ENCODE data around the gene ALKBH5. TPM values are rescaled to one million over a fixed set of nuclear protein-coding genes. Genes with fewer than 3 reads are reported as not detected.

ALKBH5 gene
- polyA plus RNA-seq, 3 donors: 70.6 to 74.7 (median 74.3) TPM

- peak; percentile 17 for DNase-seq
Measured at GRCh38 chr17:18182110-18182977, 1.3 kb upstream of the ALKBH5 start.

DNA sequence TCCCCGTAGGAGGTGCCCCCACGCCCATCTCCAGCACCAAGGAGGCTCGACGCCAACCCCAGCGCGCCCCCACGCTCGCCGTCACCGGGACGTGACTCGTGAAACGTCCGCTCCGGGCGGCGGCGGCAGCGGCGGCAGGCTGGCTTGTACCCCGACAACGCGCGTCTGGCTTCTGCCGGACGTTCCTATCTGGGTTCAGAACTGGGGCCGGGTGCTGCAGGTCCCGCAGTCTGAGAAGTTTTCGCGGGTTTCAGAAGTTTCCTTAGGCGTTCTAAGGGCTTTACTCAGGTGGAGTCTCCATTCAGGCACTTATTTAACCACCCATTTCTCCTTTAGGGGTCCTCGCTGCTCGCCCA is 672 bp upstream of the ALKBH5 start:
- no peak for DNase-seq

DNA sequence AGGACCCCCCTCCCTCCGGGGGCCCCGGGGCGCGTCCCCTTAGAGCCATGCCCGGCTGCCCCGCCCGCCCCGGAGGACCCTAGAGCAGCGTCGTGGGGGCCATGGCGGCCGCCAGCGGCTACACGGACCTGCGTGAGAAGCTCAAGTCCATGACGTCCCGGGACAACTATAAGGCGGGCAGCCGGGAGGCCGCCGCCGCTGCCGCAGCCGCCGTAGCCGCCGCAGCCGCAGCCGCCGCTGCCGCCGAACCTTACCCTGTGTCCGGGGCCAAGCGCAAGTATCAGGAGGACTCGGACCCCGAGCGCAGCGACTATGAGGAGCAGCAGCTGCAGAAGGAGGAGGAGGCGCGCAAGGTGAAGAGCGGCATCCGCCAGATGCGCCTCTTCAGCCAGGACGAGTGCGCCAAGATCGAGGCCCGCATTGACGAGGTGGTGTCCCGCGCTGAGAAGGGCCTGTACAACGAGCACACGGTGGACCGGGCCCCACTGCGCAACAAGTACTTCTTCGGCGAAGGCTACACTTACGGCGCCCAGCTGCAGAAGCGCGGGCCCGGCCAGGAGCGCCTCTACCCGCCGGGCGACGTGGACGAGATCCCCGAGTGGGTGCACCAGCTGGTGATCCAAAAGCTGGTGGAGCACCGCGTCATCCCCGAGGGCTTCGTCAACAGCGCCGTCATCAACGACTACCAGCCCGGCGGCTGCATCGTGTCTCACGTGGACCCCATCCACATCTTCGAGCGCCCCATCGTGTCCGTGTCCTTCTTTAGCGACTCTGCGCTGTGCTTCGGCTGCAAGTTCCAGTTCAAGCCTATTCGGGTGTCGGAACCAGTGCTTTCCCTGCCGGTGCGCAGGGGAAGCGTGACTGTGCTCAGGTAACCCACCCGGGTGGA is 759 bp downstream of the ALKBH5 start:
- peak; percentile 36 for DNase-seq

DNA sequence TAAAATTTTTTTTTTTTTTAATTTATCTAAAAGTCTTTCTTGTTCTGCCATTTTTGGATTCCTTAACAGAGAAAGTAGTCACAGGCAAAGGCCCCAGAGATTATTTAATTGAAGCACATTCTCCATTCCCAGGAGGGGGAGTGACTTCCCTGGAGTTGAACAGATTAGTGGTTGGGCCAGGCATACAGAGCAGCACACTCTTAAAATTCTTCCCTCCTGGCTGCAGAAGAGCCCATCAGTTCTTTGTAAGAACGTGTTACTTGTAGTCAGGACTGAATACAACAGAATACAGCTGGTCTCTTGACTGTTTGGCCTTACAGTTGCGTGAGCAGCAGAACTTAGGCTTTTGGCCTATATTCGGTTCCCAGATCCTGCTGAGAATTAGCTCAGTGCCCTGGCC is 1.8 kb downstream of the ALKBH5 start:
- DNase-seq: peak; percentile 30

- DNase-seq: no peak
Measured at GRCh38 chr17:18185832-18186626, 2.4 kb downstream of the ALKBH5 start.

DNA sequence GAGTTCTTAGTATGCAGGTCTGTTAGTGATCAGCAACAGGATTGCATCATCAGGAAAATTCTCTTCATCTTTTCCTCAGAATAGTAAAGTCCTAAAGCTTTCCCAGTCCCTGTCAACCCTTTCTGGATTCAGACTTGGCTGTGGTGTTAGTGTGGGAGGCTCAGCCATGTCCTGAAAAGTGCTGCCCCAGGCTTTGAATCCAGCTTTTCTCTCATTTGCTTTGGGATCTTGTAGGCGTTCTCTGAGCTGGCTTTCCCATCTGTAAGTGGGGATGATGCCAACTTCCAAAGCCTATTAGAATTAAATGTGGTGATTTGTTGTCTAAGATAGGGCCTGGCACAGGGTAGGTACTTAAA is 3.0 kb downstream of the ALKBH5 start:
- DNase-seq: no peak

GRCh38 chr17:18187226-18187625 is 3.6 kb downstream of the ALKBH5 start:
- DNase-seq: no peak

DNA sequence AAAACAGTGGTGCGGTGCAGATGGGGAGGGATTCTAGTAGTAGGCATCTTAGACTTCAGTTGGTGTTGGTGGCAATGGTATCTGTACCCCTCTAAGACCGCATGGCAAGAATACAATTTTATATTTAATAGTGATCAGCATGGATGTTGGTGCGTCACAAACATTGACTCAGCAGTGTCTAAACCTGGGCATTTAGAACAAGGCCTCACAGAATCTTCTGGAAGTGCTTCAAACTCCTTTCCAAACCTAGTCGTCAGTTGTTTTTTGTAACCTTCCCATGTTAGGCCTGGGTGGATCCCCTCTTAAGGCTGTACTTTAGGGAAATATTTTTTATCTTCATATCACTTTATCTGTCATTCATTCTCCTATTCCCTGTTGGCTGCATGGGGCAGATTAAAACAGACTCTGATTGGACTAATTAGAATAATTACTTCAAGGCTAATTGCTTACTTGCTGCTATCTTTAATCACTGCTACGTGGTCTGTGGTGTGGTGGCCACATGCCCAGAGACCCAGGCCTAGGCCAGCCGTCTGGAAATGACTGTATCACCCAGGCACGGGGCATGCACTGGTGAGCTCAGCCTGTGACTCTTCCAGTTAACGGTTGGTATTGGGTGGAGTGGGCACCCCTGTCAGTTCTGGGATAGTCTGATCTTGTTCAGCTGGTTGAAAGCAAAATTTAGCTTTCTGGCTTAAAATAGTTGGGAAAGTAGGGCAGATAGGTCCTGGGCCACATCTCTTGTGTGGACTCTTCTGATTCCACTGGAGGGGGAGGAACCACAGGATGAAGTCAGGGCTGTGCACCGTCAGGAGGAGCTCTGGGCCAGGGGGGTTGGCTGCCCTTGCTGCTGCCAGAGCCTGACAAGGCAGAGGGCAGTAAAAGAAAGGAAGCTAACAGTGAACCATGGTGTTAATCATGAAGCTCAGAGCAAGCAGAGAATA is 4.5 kb downstream of the ALKBH5 start:
- DNase-seq: no peak

DNA sequence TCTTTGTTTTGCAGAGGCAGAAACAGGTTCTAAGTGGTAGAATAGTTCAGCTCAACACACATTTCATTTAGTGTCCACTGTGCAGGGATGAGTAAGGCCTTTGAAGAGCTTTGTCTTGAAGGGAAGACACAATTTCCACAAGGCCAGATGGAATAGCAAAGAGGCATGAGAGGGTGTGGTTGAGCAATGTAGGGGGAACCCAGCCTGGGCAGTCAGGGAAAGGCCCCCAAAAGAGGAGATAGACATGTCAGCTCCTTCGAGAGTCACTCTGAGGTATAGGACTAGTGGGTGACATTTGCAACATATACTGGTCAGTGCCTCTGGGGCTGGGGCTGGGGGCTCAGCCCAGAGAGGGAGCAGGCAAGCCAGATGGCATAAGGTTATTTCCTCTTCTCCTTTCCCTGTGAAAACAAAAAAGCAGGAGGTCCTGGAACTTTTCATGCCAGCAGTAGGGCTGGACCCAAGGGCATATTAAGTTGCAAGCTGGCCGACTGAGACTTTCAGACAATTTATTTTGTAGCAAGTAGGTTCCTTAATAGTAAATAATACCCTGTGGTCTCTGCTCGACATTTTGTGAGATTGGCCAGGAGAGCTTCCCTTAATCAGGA is 7.1 kb downstream of the ALKBH5 start:
- DNase-seq: no peak

- DNase-seq: peak; percentile 65
Measured at GRCh38 chr17:18191236-18191667, 7.6 kb downstream of the ALKBH5 start.

- DNase-seq: no peak
Measured at GRCh38 chr17:18191967-18192366, 8.3 kb downstream of the ALKBH5 start.

- no peak for DNase-seq
Measured at GRCh38 chr17:18194394-18194793, 10.8 kb downstream of the ALKBH5 start.

GRCh38 chr17:18194804-18195203 is 11.2 kb downstream of the ALKBH5 start:
- no peak for DNase-seq

DNA sequence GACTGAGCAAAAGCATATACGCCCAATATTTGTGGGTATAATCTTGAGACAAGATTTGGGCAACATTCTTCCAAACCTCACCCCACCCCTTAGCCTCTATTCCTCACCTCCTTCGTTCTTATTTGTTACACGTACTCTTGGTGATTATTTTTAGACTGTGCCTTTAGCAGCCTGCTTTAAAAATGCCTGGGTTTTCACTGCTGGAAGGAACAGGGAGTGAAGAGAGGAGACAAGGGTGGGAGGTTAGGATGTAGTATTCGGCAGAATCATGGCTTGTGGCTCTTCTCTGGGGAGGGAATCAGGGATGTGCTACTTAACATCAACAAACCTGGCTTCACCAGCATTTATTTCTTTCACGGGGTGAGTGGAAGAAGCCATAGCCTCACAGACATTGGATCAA is 11.6 kb downstream of the ALKBH5 start:
- no peak for DNase-seq

- no peak for DNase-seq
Measured at GRCh38 chr17:18197535-18198194, 14.0 kb downstream of the ALKBH5 start.

GRCh38 chr17:18198530-18198929 is 14.9 kb downstream of the ALKBH5 start:
- no peak for DNase-seq

DNA sequence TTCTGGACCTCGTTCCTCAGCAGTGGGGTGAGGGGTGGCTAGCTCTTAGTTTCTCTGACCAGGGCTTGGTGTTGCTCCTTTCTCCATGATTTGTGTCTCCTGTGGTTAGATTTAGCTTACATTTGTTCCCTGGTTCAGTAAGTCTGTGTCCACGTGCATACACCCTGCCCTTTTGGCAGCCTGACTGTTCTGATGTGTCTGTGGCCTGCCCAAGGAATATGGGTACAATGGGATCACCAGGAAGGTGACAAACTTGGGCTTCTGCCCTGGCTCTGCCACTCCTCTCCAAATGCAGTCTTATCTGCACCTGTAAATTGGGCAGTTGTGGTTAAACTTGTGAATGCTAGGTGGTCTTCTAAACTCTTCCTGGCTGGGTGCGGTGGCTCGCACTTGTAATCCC is 17.5 kb downstream of the ALKBH5 start:
- no peak for DNase-seq

GRCh38 chr17:18203308-18203707 is 19.7 kb downstream of the ALKBH5 start:
- DNase-seq: no peak

- DNase-seq: no peak
Measured at GRCh38 chr17:18205861-18206260, 22.2 kb downstream of the ALKBH5 start.

- no peak for DNase-seq
Measured at GRCh38 chr17:18206962-18207361, 23.3 kb downstream of the ALKBH5 start.

Data from renal pelvis (tissue), 4 donors.